Keratinocyte (primary cell): ENCODE results near the gene TCEANC2. TPM values are rescaled to one million over a fixed set of nuclear protein-coding genes. Genes with fewer than 3 reads are reported as not detected.

Source experiments
- DNase-seq: peaks from one replicate; pipeline ENCODE4 v3.0.0-alpha.2; 2011; ENCODE audit warnings: low read depth, missing footprints, low spot score
- FAIRE-seq: peaks from 2 replicates; lab custom pipeline; 2011; peaks lifted over from hg19 to GRCh38; lab: Jason Lieb, UNC
- H2AFZ ChIP-seq: 2 replicates; pipeline ENCODE4 v1.6.0; 2012; ENCODE audit warnings: low read length, control low read depth, inconsistent platforms; ENCODE audit not compliant: control insufficient read depth
- H3K27ac ChIP-seq: 2 replicates; pipeline ENCODE4 v1.5.1; 2011; ENCODE audit warnings: low read length; ENCODE audit not compliant: control insufficient read depth, insufficient read depth
- H3K27me3 ChIP-seq: 3 replicates; pipeline ENCODE4 v1.6.0; 2011; ENCODE audit warnings: low read length; ENCODE audit not compliant: control insufficient read depth, insufficient read depth; ENCODE audit errors: extremely low read depth
- H3K36me3 ChIP-seq, 2 experiments: 2 replicates in 1 of 2; 3 replicates in 1 of 2; pipeline ENCODE4 v1.5.1; 2011; ENCODE audit warnings: low read length in 2 of 2, mild to moderate bottlenecking in 1 of 2; ENCODE audit not compliant: control insufficient read depth in 2 of 2, insufficient read depth in 2 of 2; ENCODE audit errors: extremely low read depth in 1 of 2
- H3K4me1 ChIP-seq: 3 replicates; pipeline ENCODE4 v1.5.1; 2011; ENCODE audit warnings: low read length; ENCODE audit not compliant: control insufficient read depth, insufficient read depth; ENCODE audit errors: extremely low read depth
- H3K4me2 ChIP-seq: 3 replicates; pipeline ENCODE4 v1.6.0; 2011; ENCODE audit warnings: low read depth, low read length; ENCODE audit not compliant: control insufficient read depth, insufficient read depth; ENCODE audit errors: extremely low read depth
- H3K4me3 ChIP-seq, 3 experiments: fragments of 200-600 bp in 1 of 3; sonication (generic) in 1 of 3; 2 replicates in 2 of 3; 3 replicates in 1 of 3; pipeline ENCODE4 v1.5.1; 2011 to 2016; ENCODE audit warnings: low read length in 3 of 3, mild to moderate bottlenecking in 3 of 3, control low read depth in 2 of 3, inconsistent platforms in 1 of 3, low read depth in 1 of 3, mixed read lengths in 1 of 3, mixed run types in 1 of 3, moderate library complexity in 1 of 3; ENCODE audit not compliant: control insufficient read depth in 2 of 3, insufficient read depth in 2 of 3; ENCODE audit errors: extremely low read depth in 1 of 3
- H3K79me2 ChIP-seq: 2 replicates; pipeline ENCODE4 v1.6.0; 2012; ENCODE audit warnings: low read length; ENCODE audit not compliant: control insufficient read depth, insufficient read depth
- H3K9ac ChIP-seq: 3 replicates; pipeline ENCODE4 v1.6.0; 2011; ENCODE audit warnings: low read length; ENCODE audit not compliant: control insufficient read depth, insufficient read depth; ENCODE audit errors: extremely low read depth
- H3K9me1 ChIP-seq: 3 replicates; pipeline ENCODE4 v1.6.0; 2011; ENCODE audit warnings: low read length; ENCODE audit not compliant: control insufficient read depth, insufficient read depth; ENCODE audit errors: extremely low read depth
- H3K9me3 ChIP-seq: 2 replicates; pipeline ENCODE4 v1.5.1; 2012; ENCODE audit warnings: low read depth, low read length; ENCODE audit not compliant: control insufficient read depth
- H4K20me1 ChIP-seq: 3 replicates; pipeline ENCODE4 v1.6.0; 2011; ENCODE audit warnings: low read length; ENCODE audit not compliant: control insufficient read depth, insufficient read depth; ENCODE audit errors: extremely low read depth
- CTCF ChIP-seq, 3 experiments: IDR thresholded peaks in 1 of 3; conservative IDR thresholded peaks in 1 of 3; optimal IDR thresholded peaks in 1 of 3; 2 replicates in 2 of 3; 3 replicates in 1 of 3; pipeline versions ENCODE3 to v1.5.1; 2011; ENCODE audit warnings: low read length in 3 of 3, mild to moderate bottlenecking in 3 of 3, moderate library complexity in 2 of 3, control low read depth in 1 of 3, inconsistent platforms in 1 of 3; ENCODE audit not compliant: insufficient read depth in 2 of 3; ENCODE audit errors: extremely low read depth in 1 of 3
- EZH2 ChIP-seq: IDR thresholded peaks from one replicate; pipeline ENCODE4 v1.6.1; 2012; ENCODE audit warnings: inconsistent platforms, mild to moderate bottlenecking, low read length, moderate library complexity
- dilution Hi-C: fragments of 300-500 bp; cut with MboI; formaldehyde crosslinking; loops from one replicate; pipeline ENCODE4 v1.7.0; 2020; ENCODE audit warnings: low sequenced_read_pairs; ENCODE audit not compliant: extremely low pct_ligation_motif_present
- polyA plus RNA-seq, 5 experiments: library from polyadenylated mRNA; depleted of rRNA in 3 of 5; stranded (reverse) in 3 of 5; stranded (forward) in 1 of 5; unstranded in 1 of 5; fragments of >200 nt; gene quantifications; 1 replicate in 1 of 5; 2 replicates in 3 of 5; 3 replicates in 1 of 5; pipeline versions ENCODE4 v1.2.1 to v1.2.3, GENCODE V29; 2011 to 2012; ENCODE audit warnings: missing spikeins in 2 of 5, low read depth in 1 of 5, low replicate concordance in 1 of 5

TCEANC2 gene
- polyA plus RNA-seq, 1 donor (not counting 4 experiments of a cell fraction or from before 2014, with no cell fraction given) = 4.3 TPM

- H4K20me1 ChIP-seq = no peaks in the 10 kb centered on the region
- no peak overlapping the region for H3K9ac ChIP-seq
- H3K27me3 ChIP-seq = peaks cover 12% of the 10 kb centered on the region
- H3K27ac ChIP-seq = no peak overlapping the region
- no peak overlapping the region for H2AFZ ChIP-seq
- FAIRE-seq (no peak), DNase-seq (no peak)
- H3K9me1 ChIP-seq = no peaks in the 10 kb centered on the region
- no peaks in the 10 kb centered on the region for H3K9me3 ChIP-seq
- no peaks in the 10 kb centered on the region for H3K79me2 ChIP-seq
- dilution Hi-C loops = no loop called here
- no peaks in the 10 kb centered on the region for H3K36me3 ChIP-seq
- H3K4me2 ChIP-seq = no peak overlapping the region
- H3K4me1 ChIP-seq = no peaks in the 10 kb centered on the region
- no peak for TF ChIP-seq EZH2
- TF ChIP-seq CTCF (optimal IDR thresholded peaks at IDR 0.05 in 1 of 3, IDR thresholded peaks at IDR 0.05 in 1 of 3, conservative IDR thresholded peaks at IDR 0.05 in 1 of 3; ENCODE audit: extremely low read depth in 1 of 3, insufficient read depth in 2 of 3, low read length in 3 of 3) = no peak
- H3K4me3 ChIP-seq = no peak overlapping the region
Observed at GRCh38 chr1:54124472-54124871, 71.1 kb downstream of the TCEANC2 start.

GRCh38 chr1:54124906-54125305, 71.5 kb downstream of the TCEANC2 start:
- dilution Hi-C loops = no loop called here

More at GRCh38 chr1:54124906-54125305, 71.5 kb downstream of the TCEANC2 start:
- Histone ChIP-seq H2AFZ (no peak overlapping the region), H3K4me1 (no peaks in the 10 kb centered on the region), H3K36me3 (no peaks in the 10 kb centered on the region), H3K4me2 (no peak overlapping the region), H3K4me3 (no peak overlapping the region), H3K9ac (no peak overlapping the region), H3K9me3 (no peaks in the 10 kb centered on the region), H3K27me3 (peaks cover 13% of the 10 kb centered on the region), H3K9me1 (no peaks in the 10 kb centered on the region), H3K79me2 (no peaks in the 10 kb centered on the region), H4K20me1 (no peaks in the 10 kb centered on the region), H3K27ac (no peak overlapping the region)
- FAIRE-seq (no peak), DNase-seq (no peak)
- no peak for TF ChIP-seq EZH2
- no peak for TF ChIP-seq CTCF (optimal IDR thresholded peaks at IDR 0.05 in 1 of 3, IDR thresholded peaks at IDR 0.05 in 1 of 3, conservative IDR thresholded peaks at IDR 0.05 in 1 of 3; ENCODE audit: extremely low read depth in 1 of 3, insufficient read depth in 2 of 3, low read length in 3 of 3)
